Mucosa of descending colon (tissue), 3 donors: ENCODE results near the gene DGKQ. TPM values are rescaled to one million over a fixed set of nuclear protein-coding genes. Genes with fewer than 3 reads are reported as not detected.

Experiments
- ATAC-seq: fragments of 200-7000 bp; cut with Tn5 transposase; one replicate; pipeline ENCODE4 v1.9.1; 2020; ENCODE audit warnings: mild to moderate bottlenecking, moderate library complexity
- DNase-seq, 3 donors: peaks; one replicate each; pipeline ENCODE4 v3.0.0-alpha.2; 2020
- H3K36me3 ChIP-seq: fragments of 200-600 bp; one replicate; pipeline ENCODE4 v1.8.0; 2021; ENCODE audit warnings: low read depth, mild to moderate bottlenecking
- H3K4me1 ChIP-seq: fragments of 200-600 bp; one replicate; pipeline ENCODE4 v1.8.0; 2021; ENCODE audit warnings: low read depth, mild to moderate bottlenecking
- H3K4me3 ChIP-seq: fragments of 200-600 bp; one replicate; pipeline ENCODE4 v1.8.0; 2021; ENCODE audit warnings: mild to moderate bottlenecking
- H3K9me3 ChIP-seq: fragments of 200-600 bp; one replicate; pipeline ENCODE4 v1.8.0; 2021; ENCODE audit warnings: mild to moderate bottlenecking
- CTCF ChIP-seq: fragments of 200-600 bp; IDR thresholded peaks from one replicate; pipeline ENCODE4 v1.8.0; 2022; ENCODE audit warnings: antibody characterized with exemption, mild to moderate bottlenecking
- intact Hi-C, 2 donors: fragments of 100-400 bp; cut with DNase I in 1 of 2; cut with micrococcal nuclease in 1 of 2; formaldehyde crosslinking; loops; one replicate each; pipeline versions ENCODE4 v1.11.0 to v1.11.1; 2022; cut with DNase I, micrococcal nuclease
- total RNA-seq, 3 donors: library from RNA; stranded (reverse); fragmentation: NEBNext Ultra II Directional in 2 of 3; extraction: Animal tissue kit (Norgen Biotek cat#: 25700) in 2 of 3; gene quantifications; one replicate each; pipeline versions ENCODE4 v1.2.1 to v1.2.4, GENCODE V29; 2021 to 2023
- donor health status: DM: no; HTN: no; CAD: no; lungs with moderate emphysema.
- donor health status: DM: no; HTN: no; CAD: no.
- donor health status: DM: no; HTN: yes; CAD: no.

The DGKQ gene
- total RNA-seq, 3 donors from 2014 or later = 31.8 to 56.1 (median 41.7) TPM

GRCh38 chr4:997375-998071, 24.2 kb upstream of the DGKQ start:
- Histone ChIP-seq H3K9me3 (no peaks in the 10 kb centered on the region), H3K4me1 (peaks cover 33% of the 10 kb centered on the region), H3K36me3 (no peaks in the 10 kb centered on the region), H3K4me3 (no peak overlapping the region)
- intact Hi-C loops = no loop called here
- DNase-seq = peak in 1 of 3 donors; percentile 49
- ATAC-seq = no peak
- no peak for TF ChIP-seq CTCF

GRCh38 chr4:996997-997374, 23.6 kb upstream of the DGKQ start:
- peaks cover 33% of the 10 kb centered on the region for H3K4me1 ChIP-seq
- no peaks in the 10 kb centered on the region for H3K36me3 ChIP-seq
- no peak for ATAC-seq
- no peak for TF ChIP-seq CTCF
- intact Hi-C loops = no loop called here
- H3K4me3 ChIP-seq = no peak overlapping the region
- no peaks in the 10 kb centered on the region for H3K9me3 ChIP-seq
- no peak for DNase-seq

- Histone ChIP-seq H3K36me3 (no peaks in the 10 kb centered on the region), H3K4me3 (no peak overlapping the region), H3K4me1 (peaks cover 32% of the 10 kb centered on the region), H3K9me3 (no peaks in the 10 kb centered on the region)
- DNase-seq (peak in 1 of 3 donors; percentile 49), ATAC-seq (no peak)
- intact Hi-C loops = no loop called here
- no peak for TF ChIP-seq CTCF
These were observed 22.9 kb upstream of the DGKQ start for GRCh38 chr4:996030-996996.

- ATAC-seq (no peak), DNase-seq (no peak)
- intact Hi-C loops = no loop called here
- TF ChIP-seq CTCF = no peak
- Histone ChIP-seq H3K9me3 (no peaks in the 10 kb centered on the region), H3K36me3 (no peaks in the 10 kb centered on the region), H3K4me1 (peaks cover 32% of the 10 kb centered on the region), H3K4me3 (no peak overlapping the region)
These were observed 22.1 kb upstream of the DGKQ start for GRCh38 chr4:995311-996026.

- intact Hi-C loops = no loop called here
- peak; percentile 73 for ATAC-seq
- TF ChIP-seq CTCF = no peak
- Histone ChIP-seq H3K36me3 (no peaks in the 10 kb centered on the region), H3K4me1 (peaks cover 32% of the 10 kb centered on the region), H3K9me3 (no peaks in the 10 kb centered on the region), H3K4me3 (peak within 1 kb of the TSS; percentile 9)
- peak; percentile 66 to 68 (median 66) for DNase-seq
These were observed 20.0 kb upstream of the DGKQ start, which contains the start of gene SLC26A1 for GRCh38 chr4:993111-994029. Gene SLC26A1, minus strand, starts transcription at chr4:993404. Its CDS starts 1,701 bp downstream, at chr4:991703.
